ENCODE results near the gene EFCAB14. TPM values are rescaled to one million over a fixed set of nuclear protein-coding genes. Genes with fewer than 3 reads are reported as not detected.

The EFCAB14 gene, protein sequence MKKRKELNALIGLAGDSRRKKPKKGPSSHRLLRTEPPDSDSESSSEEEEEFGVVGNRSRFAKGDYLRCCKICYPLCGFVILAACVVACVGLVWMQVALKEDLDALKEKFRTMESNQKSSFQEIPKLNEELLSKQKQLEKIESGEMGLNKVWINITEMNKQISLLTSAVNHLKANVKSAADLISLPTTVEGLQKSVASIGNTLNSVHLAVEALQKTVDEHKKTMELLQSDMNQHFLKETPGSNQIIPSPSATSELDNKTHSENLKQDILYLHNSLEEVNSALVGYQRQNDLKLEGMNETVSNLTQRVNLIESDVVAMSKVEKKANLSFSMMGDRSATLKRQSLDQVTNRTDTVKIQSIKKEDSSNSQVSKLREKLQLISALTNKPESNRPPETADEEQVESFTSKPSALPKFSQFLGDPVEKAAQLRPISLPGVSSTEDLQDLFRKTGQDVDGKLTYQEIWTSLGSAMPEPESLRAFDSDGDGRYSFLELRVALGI
- total RNA-seq, result 10 to 100 TPM; 96.7 to 98.5 TPM
- polyA plus RNA-seq, result 100 to 1,000 TPM in 1 of 2 donors, 10 to 100 TPM in 1; 87.0 to 117 TPM

DNA sequence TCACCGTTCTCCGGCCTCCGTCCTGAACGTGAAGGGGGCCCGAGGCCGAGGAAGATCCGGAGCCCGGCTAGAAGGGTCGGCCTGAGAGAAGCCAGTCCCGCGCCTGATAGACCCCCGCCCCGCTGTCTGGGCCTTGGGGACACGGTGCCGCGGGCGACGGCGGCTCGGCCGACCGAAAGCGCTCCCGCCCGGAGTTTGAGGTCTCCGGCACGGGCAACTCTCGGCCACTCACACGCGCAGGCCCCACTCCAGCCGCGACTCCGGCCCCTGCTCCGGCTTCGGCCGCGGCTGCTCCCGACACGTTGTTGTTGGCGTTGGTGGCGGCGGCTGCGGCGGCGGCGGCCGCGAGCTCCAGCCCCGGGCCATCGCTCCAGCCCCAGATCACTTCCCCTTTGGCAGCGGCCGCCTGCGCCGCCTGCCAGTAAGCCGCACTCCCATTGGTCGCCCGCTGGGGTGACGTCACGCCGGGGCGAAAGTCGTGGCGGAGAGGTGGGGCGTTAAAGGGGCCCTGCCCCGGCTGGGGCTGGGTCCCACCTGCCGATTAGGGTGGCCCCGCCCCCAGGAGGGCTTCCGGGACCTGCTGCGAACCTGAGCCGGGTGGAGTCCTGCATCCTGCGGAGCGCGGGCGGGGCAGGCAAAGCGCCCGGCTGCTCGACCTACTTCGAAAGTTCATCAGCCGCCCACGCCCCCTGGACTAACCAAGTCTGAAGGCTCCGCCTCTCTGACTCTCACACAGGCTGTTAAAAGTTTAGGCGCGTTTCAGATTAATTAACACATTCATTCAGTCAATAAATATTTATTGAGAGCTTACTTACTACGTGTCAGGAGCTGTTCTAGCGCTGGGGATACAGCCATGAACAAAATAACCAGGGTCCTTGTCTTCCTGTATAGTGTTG, at the start of gene EFCAB14:
Gene EFCAB14, minus strand, starts transcription at position 388 of the 896 bp plus-strand sequence. CDS start 1,027 bp downstream, outside the sequence.
- peak within 1 kb of the TSS; percentile 90 to 97 (median 92) for H3K4me3 Mint-ChIP-seq
- peak within 1 kb of the TSS; percentile 91 to 97 (median 95) for H3K27ac Mint-ChIP-seq
- peaks cover 20 to 41% of the 10 kb centered on the region in 2 donors for H3K36me3 Mint-ChIP-seq
- peaks cover 0 to 4% (median 0%) of the 10 kb centered on the region in 8 donors for H3K9me3 Mint-ChIP-seq
- H3K4me1 Mint-ChIP-seq, result peaks cover 31 to 53% (median 45%) of the 10 kb centered on the region in 4 donors
- intact Hi-C loops (cut with micrococcal nuclease), result loop anchor here (1.0 to 10.0 kb wide), 6 partner anchors 51 to 1032 kb away; partner anchors contain the start of genes ATPAF1, CMPK1, GPBP1L1 and LRRC41
- POLR2A ChIA-PET (ENCODE audit: partially characterized antibody), result interaction anchor here (0.7 to 3.3 kb wide), 10 partner anchors 11 to 1033 kb away, joined by 3 to 21 read pairs (median 4); partner anchors contain the start of genes ATPAF1, GPBP1L1, MKNK1 and MOB3C
- peak within 1 kb of the TSS; percentile 40 to 72 for H3K4me3 ChIP-seq (ENCODE audit: low read length in 2 of 2)
- H3K27me3 Mint-ChIP-seq, result no peaks in the 10 kb centered on the region
- H3K36me3 ChIP-seq (ENCODE audit: insufficient read depth, low read length), result peaks cover 14% of the 10 kb centered on the region
- peak within 1 kb of the TSS; percentile 88 for H3K27ac ChIP-seq (ENCODE audit: low read depth, low read length)
- DNase-seq, result peak; percentile 99 to 100 (median 99)
- H3K27me3 ChIP-seq (ENCODE audit: insufficient read depth, low read length), result no peaks in the 10 kb centered on the region
- peaks cover 40% of the 10 kb centered on the region for H3K4me1 ChIP-seq (ENCODE audit: insufficient read depth, low read length)
- CTCF ChIA-PET (ENCODE audit: partially characterized antibody), result interaction anchor here (0.6 to 1.5 kb wide), 5 partner anchors 9 to 272 kb away, joined by 3 to 4 read pairs (median 3); no protein-coding TSS in a partner anchor
- no peaks in the 10 kb centered on the region for H3K9me3 ChIP-seq (ENCODE audit: control insufficient read depth in 1 of 2, low read length in 2 of 2)

DNA sequence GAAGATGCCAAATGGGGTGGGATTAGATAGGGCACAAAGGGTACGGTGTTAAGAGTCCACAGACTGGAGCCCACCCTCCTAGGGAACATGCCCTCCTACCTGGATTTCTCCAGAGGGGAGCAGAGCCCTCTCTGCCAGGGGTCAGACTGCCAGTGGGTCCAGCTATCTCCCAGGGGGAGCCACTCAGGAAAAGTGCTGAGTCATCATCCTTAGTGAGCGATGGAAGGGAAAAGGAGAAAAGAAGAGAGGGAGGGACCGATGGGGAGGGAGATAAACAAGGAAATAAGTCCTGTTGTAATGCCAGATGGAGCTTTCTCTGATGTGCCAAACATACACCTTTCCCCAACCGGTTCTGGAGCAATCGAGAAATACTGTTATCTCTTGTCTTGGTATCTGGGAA, 49.5 kb upstream of the EFCAB14 start:
- Mint-ChIP-seq H3K9me3 (peaks cover 7 to 49% (median 44%) of the 10 kb centered on the region in 8 donors), H3K36me3 (peaks cover 0 to 8% of the 10 kb centered on the region in 2 donors), H3K4me1 (no peaks in the 10 kb centered on the region), H3K4me3 (no peak overlapping the region), H3K27ac (no peak overlapping the region), H3K27me3 (peaks cover 20 to 23% of the 10 kb centered on the region in 2 donors)
- Histone ChIP-seq H3K27me3 (ENCODE audit: insufficient read depth, low read length) (no peaks in the 10 kb centered on the region), H3K4me1 (ENCODE audit: insufficient read depth, low read length) (no peaks in the 10 kb centered on the region), H3K27ac (ENCODE audit: low read depth, low read length) (no peak overlapping the region), H3K9me3 (ENCODE audit: control insufficient read depth in 1 of 2, low read length in 2 of 2) (peaks cover 0 to 20% of the 10 kb centered on the region in 2 donors), H3K4me3 (ENCODE audit: low read length in 2 of 2) (no peak overlapping the region), H3K36me3 (ENCODE audit: insufficient read depth, low read length) (no peaks in the 10 kb centered on the region)
- intact Hi-C loops (cut with micrococcal nuclease), result no loop called here
- ChIA-PET CTCF (ENCODE audit: partially characterized antibody) (no interaction called here), POLR2A (ENCODE audit: partially characterized antibody) (no interaction called here)
- DNase-seq, result no peak

DNA sequence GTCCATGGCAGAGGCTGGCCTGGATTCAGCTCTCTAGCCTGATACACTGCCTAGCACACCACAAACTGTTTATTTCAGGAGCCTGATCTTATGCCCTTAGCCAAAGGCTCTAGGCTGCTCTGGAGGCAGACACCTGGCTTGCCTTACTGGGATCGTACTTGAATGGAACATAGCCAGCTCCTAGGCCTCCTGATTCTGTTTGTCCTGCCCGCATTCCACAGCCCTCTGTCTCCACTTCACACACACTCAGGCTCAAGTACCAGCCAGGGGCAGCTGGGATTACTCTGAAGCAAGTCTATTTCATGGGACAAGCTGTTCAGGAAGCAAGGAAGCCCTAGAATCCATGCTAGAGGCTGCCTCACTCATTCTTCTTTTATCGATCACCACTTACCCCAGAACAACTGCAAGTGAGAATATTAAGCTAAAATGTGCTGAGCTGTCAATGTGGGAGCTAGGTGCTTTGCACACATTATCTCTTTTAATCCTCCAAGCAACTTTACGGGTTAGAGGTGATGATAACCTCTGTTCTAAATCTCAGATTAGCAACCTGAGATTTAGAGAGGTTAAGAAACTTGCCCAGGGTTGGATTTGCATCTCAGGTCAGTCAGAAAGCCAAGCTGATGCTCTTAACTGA, 48.9 kb upstream of the EFCAB14 start:
- Histone ChIP-seq H3K36me3 (ENCODE audit: insufficient read depth, low read length) (no peaks in the 10 kb centered on the region), H3K4me1 (ENCODE audit: insufficient read depth, low read length) (no peaks in the 10 kb centered on the region), H3K27me3 (ENCODE audit: insufficient read depth, low read length) (no peaks in the 10 kb centered on the region), H3K4me3 (ENCODE audit: low read length in 2 of 2) (no peak overlapping the region), H3K27ac (ENCODE audit: low read depth, low read length) (no peak overlapping the region), H3K9me3 (ENCODE audit: control insufficient read depth in 1 of 2, low read length in 2 of 2) (peaks cover 0 to 20% of the 10 kb centered on the region in 2 donors)
- DNase-seq, result no peak
- Mint-ChIP-seq H3K4me3 (no peak overlapping the region), H3K4me1 (no peaks in the 10 kb centered on the region), H3K27me3 (peaks cover 20 to 27% of the 10 kb centered on the region in 2 donors), H3K27ac (no peak overlapping the region), H3K9me3 (peaks cover 7 to 48% (median 43%) of the 10 kb centered on the region in 8 donors), H3K36me3 (peaks cover 0 to 8% of the 10 kb centered on the region in 2 donors)
- ChIA-PET POLR2A (ENCODE audit: partially characterized antibody) (no interaction called here), CTCF (ENCODE audit: partially characterized antibody) (no interaction called here)
- intact Hi-C loops (cut with micrococcal nuclease), result no loop called here

DNA sequence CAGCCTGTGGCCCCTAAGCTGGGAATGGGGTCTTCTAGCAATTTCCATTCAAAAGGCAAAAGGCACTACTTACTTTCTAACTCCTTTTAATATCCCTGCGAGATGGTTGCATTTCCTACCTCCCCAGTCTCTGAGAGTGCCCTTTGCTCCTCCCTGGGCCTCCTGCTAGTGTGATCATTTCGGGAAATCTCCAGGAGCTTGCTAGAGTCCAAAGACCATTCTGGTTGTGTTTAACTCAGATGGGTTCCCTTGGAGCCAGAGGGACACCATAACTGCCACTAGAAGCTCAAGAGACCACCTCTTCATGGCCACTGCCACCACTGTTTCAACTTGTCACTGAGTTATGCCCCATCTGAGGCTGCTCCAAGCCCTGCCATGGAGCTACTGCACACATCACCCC, 45.5 kb upstream of the EFCAB14 start:
- no peak for DNase-seq
- POLR2A ChIA-PET (ENCODE audit: partially characterized antibody), result no interaction called here
- no peak overlapping the region for H3K4me3 ChIP-seq (ENCODE audit: low read length in 2 of 2)
- CTCF ChIA-PET (ENCODE audit: partially characterized antibody), result no interaction called here
- H3K9me3 ChIP-seq (ENCODE audit: control insufficient read depth in 1 of 2, low read length in 2 of 2), result peaks cover 0 to 5% of the 10 kb centered on the region in 2 donors
- Mint-ChIP-seq H3K9me3 (peaks cover 2 to 17% (median 13%) of the 10 kb centered on the region in 8 donors), H3K27me3 (peaks cover 32 to 36% of the 10 kb centered on the region in 2 donors), H3K27ac (no peak overlapping the region), H3K4me1 (no peaks in the 10 kb centered on the region), H3K4me3 (no peak overlapping the region), H3K36me3 (peaks cover 0 to 3% of the 10 kb centered on the region in 2 donors)
- intact Hi-C loops (cut with micrococcal nuclease), result no loop called here
- no peaks in the 10 kb centered on the region for H3K36me3 ChIP-seq (ENCODE audit: insufficient read depth, low read length)
- no peaks in the 10 kb centered on the region for H3K27me3 ChIP-seq (ENCODE audit: insufficient read depth, low read length)
- H3K4me1 ChIP-seq (ENCODE audit: insufficient read depth, low read length), result no peaks in the 10 kb centered on the region
- no peak overlapping the region for H3K27ac ChIP-seq (ENCODE audit: low read depth, low read length)

DNA sequence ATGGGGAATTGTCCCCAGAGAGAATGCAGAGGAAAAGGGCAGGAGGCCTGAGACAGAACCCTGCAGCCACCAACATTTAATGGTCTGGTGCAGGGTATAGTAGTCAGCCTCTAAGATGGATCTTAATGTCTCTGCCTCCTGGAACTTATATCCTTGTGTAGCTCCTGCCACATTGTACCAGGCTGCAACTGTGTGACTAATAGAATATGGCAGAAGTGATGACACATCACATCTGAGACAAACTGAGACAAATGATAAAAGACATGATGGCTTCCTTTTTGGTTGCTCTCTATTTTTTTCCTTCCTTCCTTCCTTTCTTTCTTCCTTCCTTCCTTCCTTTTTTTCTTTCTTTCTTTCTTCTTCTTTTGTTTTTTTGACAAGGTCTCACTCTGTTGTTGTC, 42.8 kb upstream of the EFCAB14 start:
- Histone ChIP-seq H3K4me3 (ENCODE audit: low read length in 2 of 2) (no peak overlapping the region), H3K27me3 (ENCODE audit: insufficient read depth, low read length) (peaks cover 4% of the 10 kb centered on the region), H3K36me3 (ENCODE audit: insufficient read depth, low read length) (no peaks in the 10 kb centered on the region), H3K4me1 (ENCODE audit: insufficient read depth, low read length) (no peaks in the 10 kb centered on the region), H3K27ac (ENCODE audit: low read depth, low read length) (no peak overlapping the region), H3K9me3 (ENCODE audit: control insufficient read depth in 1 of 2, low read length in 2 of 2) (no peaks in the 10 kb centered on the region)
- no peak overlapping the region for H3K4me3 Mint-ChIP-seq
- no peak overlapping the region for H3K27ac Mint-ChIP-seq
- peaks cover 0 to 9% (median 2%) of the 10 kb centered on the region in 8 donors for H3K9me3 Mint-ChIP-seq
- intact Hi-C loops (cut with micrococcal nuclease), result no loop called here
- ChIA-PET CTCF (ENCODE audit: partially characterized antibody) (no interaction called here), POLR2A (ENCODE audit: partially characterized antibody) (no interaction called here)
- H3K27me3 Mint-ChIP-seq, result peaks cover 27 to 30% of the 10 kb centered on the region in 2 donors
- no peak for DNase-seq
- no peaks in the 10 kb centered on the region for H3K4me1 Mint-ChIP-seq
- H3K36me3 Mint-ChIP-seq, result no peaks in the 10 kb centered on the region

DNA sequence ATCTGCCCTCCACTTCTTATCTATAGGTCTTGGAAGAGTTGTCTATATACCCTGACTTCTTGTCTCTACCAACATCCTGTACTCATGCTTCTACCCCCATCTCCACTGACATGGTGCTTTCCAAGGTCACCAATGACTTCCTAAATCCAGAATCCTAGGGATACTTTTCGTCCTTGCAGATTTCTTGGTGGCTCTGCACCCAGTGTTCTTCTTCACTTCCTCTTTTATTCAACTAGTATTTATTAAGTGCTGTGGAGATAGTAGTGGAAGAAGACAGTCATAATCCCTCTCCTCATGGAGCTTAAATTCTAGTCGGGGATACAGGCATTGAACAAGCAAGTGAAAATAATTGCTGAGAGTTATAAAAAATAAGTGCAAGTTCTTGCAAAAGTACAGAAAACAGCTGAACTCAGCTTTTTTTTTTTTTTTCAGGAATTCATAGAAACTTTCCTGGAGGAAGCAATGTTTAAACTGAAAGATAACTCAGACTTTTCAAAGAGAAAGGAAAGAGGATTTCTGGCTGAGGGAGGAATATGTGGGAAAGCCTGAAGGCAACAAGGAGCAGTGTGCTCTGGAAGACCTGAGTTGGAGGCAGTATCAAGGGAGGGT, 41.7 kb upstream of the EFCAB14 start:
- no peak for DNase-seq
- Histone ChIP-seq H3K27me3 (ENCODE audit: insufficient read depth, low read length) (peaks cover 4% of the 10 kb centered on the region), H3K36me3 (ENCODE audit: insufficient read depth, low read length) (no peaks in the 10 kb centered on the region), H3K4me3 (ENCODE audit: low read length in 2 of 2) (no peak overlapping the region), H3K9me3 (ENCODE audit: control insufficient read depth in 1 of 2, low read length in 2 of 2) (no peaks in the 10 kb centered on the region), H3K4me1 (ENCODE audit: insufficient read depth, low read length) (no peaks in the 10 kb centered on the region), H3K27ac (ENCODE audit: low read depth, low read length) (no peak overlapping the region)
- no peak overlapping the region for H3K27ac Mint-ChIP-seq
- peaks cover 0 to 9% (median 2%) of the 10 kb centered on the region in 8 donors for H3K9me3 Mint-ChIP-seq
- CTCF ChIA-PET (ENCODE audit: partially characterized antibody), result no interaction called here
- POLR2A ChIA-PET (ENCODE audit: partially characterized antibody), result no interaction called here
- no peaks in the 10 kb centered on the region for H3K4me1 Mint-ChIP-seq
- H3K27me3 Mint-ChIP-seq, result peaks cover 24 to 34% of the 10 kb centered on the region in 2 donors
- intact Hi-C loops (cut with micrococcal nuclease), result no loop called here
- no peaks in the 10 kb centered on the region for H3K36me3 Mint-ChIP-seq
- no peak overlapping the region for H3K4me3 Mint-ChIP-seq
